HepG2 (cell line): ENCODE data around the gene VARS2. TPM values are rescaled to one million over a fixed set of nuclear protein-coding genes. Genes with fewer than 3 reads are reported as not detected.

ENCODE experiments used
- FOSL2 ChIP-seq: sonication (generic); formaldehyde crosslinking; IDR thresholded peaks from 2 replicates; pipeline ENCODE4 v1.4.0; 2020; ENCODE audit warnings: missing genetic modification reagents
- HBP1 ChIP-seq: IDR thresholded peaks from 2 replicates; pipeline ENCODE4 v1.6.1; 2016; ENCODE audit warnings: low read depth, control low read depth
- MED8 ChIP-seq: sonication (generic); formaldehyde crosslinking; IDR thresholded peaks from 2 replicates; pipeline ENCODE4 v1.8.1; 2023; ENCODE audit warnings: mild to moderate bottlenecking, missing genetic modification reagents; ENCODE audit not compliant: insufficient replicate concordance
- MEIS2 ChIP-seq: sonication (generic); formaldehyde crosslinking; IDR thresholded peaks from 2 replicates; pipeline ENCODE4 v1.9.0; 2021; ENCODE audit warnings: mild to moderate bottlenecking, missing genetic modification reagents
- PREB ChIP-seq: sonication (generic); formaldehyde crosslinking; IDR thresholded peaks from 2 replicates; pipeline ENCODE4 v1.4.0; 2020; ENCODE audit warnings: missing genetic modification reagents
- SAFB2 ChIP-seq: sonication (generic); formaldehyde crosslinking; IDR thresholded peaks from 2 replicates; pipeline ENCODE4 v1.5.1; 2020; ENCODE audit warnings: missing genetic modification reagents, low read depth, mild to moderate bottlenecking, borderline replicate concordance
- SP2 ChIP-seq: sonication (generic); formaldehyde crosslinking; IDR thresholded peaks from 2 replicates; pipeline ENCODE4 v1.5.1; 2020; ENCODE audit warnings: mild to moderate bottlenecking, missing genetic modification reagents
- ZFY ChIP-seq: sonication (generic); formaldehyde crosslinking; IDR thresholded peaks from 2 replicates; pipeline ENCODE4 v1.4.0; 2020; ENCODE audit warnings: missing genetic modification reagents
- ZMAT3 ChIP-seq: sonication (generic); formaldehyde crosslinking; conservative IDR thresholded peaks from 2 replicates; pipeline ENCODE4 v1.7.0; 2021; ENCODE audit warnings: missing genetic modification reagents
- ZNF24 ChIP-seq: fragments of 450-650 bp; IDR thresholded peaks from 2 replicates; pipeline ENCODE4 v1.6.1; 2017; ENCODE audit warnings: antibody characterized with exemption, mild to moderate bottlenecking
- ZNF275 ChIP-seq: sonication (generic); formaldehyde crosslinking; IDR thresholded peaks from 2 replicates; pipeline ENCODE4 v1.8.0; 2022; ENCODE audit warnings: missing genetic modification reagents, mild to moderate bottlenecking, inconsistent platforms, borderline replicate concordance
- ZNF546 ChIP-seq: sonication (generic); formaldehyde crosslinking; conservative IDR thresholded peaks from 2 replicates; pipeline ENCODE4 v1.8.1; 2023; ENCODE audit warnings: mild to moderate bottlenecking, missing genetic modification reagents
- ZNF724P ChIP-seq: sonication (generic); formaldehyde crosslinking; IDR thresholded peaks from 2 replicates; pipeline ENCODE4 v1.8.0; 2022; ENCODE audit warnings: missing genetic modification reagents, borderline replicate concordance
- ZNF790 ChIP-seq: sonication (generic); formaldehyde crosslinking; IDR thresholded peaks from 2 replicates; pipeline ENCODE4 v1.8.0; 2022; ENCODE audit warnings: missing genetic modification reagents, mild to moderate bottlenecking, borderline replicate concordance
- ZNF83 ChIP-seq: sonication (generic); formaldehyde crosslinking; IDR thresholded peaks from 2 replicates; pipeline ENCODE4 v1.4.0; 2020; ENCODE audit warnings: missing genetic modification reagents, mild to moderate bottlenecking, borderline replicate concordance
- polyA plus RNA-seq, 8 experiments: library from polyadenylated mRNA; depleted of rRNA in 3 of 8; stranded (reverse) in 7 of 8; unstranded in 1 of 8; fragments of >200 nt; fragmentation: Illumina TruSeq in 4 of 8; extraction: Trizol in 4 of 8; gene quantifications; 2 replicates each; pipeline versions ENCODE4 v1.2.1 to v1.2.3, GENCODE V29; 2011 to 2016; ENCODE audit warnings: low read depth in 4 of 8, missing spikeins in 1 of 8, mixed read lengths in 1 of 8; ENCODE audit not compliant: insufficient read depth in 1 of 8
- total RNA-seq, 5 experiments: library from RNA; depleted of rRNA; stranded (reverse); fragments of >200 nt; fragmentation: Illumina TruSeq; extraction: Trizol; gene quantifications; 2 replicates each; pipeline ENCODE4 v1.2.3, GENCODE V29; 2016; ENCODE audit warnings: low read depth in 1 of 5
- TF ChIP-seq, protein P1 (sequence below): IDR thresholded peaks from 2 replicates; pipeline ENCODE4 v1.6.1; 2016; ENCODE audit warnings: missing genetic modification reagents, missing compliant biosample characterization
- TF ChIP-seq, protein P2 (sequence below): IDR thresholded peaks from 2 replicates; pipeline ENCODE4 v1.4.0; 2020; ENCODE audit warnings: mild to moderate bottlenecking, missing genetic modification reagents
- TF ChIP-seq, protein P3 (sequence below): sonication (generic); formaldehyde crosslinking; IDR thresholded peaks from 2 replicates; pipeline ENCODE4 v1.4.0; 2020; ENCODE audit warnings: missing genetic modification reagents; ENCODE audit errors: not compliant biosample characterization

VARS2 gene
- total and polyA plus RNA-seq, 2 of the 13 experiments (the other 11 are each of a cell fraction or from before 2014, with no cell fraction given): 61.8 to 71.8 TPM

DNA sequence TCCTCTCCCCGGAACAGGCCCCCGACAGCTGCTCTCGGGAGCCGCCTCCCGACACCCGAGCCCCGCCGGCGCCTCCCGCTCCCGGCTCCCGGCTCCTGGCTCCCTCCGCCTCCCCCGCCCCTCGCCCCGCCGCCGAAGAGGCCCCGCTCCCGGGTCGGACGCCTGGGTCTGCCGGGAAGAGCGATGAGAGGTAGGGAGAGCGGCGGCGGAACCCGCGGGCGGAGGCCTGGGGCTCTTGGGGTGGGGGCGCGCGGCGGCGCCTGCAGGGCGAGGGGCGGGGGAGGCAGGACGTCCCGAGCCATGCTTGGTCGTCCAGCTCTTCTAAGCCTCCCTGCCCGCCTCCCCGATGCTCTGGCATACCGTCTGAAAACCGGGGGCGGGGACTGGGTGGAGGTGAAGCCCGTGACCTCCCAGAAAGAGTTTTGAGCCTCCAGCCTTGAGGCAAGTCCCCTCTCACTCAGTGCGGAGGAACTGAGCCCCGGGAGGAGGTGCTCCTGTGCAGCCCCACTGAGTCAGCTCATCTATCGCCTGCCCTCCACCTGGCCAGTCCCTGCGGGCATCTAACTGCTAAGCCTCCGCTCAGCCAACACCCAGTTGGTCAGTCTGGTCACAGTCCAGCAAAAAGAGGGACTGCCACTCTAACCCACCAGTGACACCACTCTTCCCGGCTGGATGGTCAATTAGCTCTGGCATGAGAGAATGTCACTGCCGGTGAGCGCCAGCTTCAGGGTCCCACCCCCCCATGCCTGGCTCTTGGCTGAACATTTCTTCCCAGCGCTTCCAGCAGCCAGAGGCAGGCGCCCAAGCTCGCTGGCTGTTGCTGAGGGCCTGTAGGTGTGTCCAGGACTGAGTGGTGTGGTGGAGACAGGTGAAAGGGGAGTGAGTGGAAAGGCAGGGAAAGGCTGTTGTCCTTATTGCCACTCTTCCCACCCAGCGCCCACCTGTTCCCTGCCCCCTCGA, 29.2 kb upstream of the VARS2 start (continued):
- TF ChIP-seq, protein P1, sequence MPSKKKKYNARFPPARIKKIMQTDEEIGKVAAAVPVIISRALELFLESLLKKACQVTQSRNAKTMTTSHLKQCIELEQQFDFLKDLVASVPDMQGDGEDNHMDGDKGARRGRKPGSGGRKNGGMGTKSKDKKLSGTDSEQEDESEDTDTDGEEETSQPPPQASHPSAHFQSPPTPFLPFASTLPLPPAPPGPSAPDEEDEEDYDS (CRISPR knock-in tag): no peak
- no peak for TF ChIP-seq MED8
- TF ChIP-seq ZNF83 (CRISPR knock-in tag): no peak
- TF ChIP-seq ZNF275: 0 out of 2 replicates have a peak, but pooled peaks have one; percentile 59
- TF ChIP-seq ZNF790 (CRISPR knock-in tag): no peak
- no peak for TF ChIP-seq SP2
- no peak for TF ChIP-seq ZNF24
- TF ChIP-seq, protein P2, sequence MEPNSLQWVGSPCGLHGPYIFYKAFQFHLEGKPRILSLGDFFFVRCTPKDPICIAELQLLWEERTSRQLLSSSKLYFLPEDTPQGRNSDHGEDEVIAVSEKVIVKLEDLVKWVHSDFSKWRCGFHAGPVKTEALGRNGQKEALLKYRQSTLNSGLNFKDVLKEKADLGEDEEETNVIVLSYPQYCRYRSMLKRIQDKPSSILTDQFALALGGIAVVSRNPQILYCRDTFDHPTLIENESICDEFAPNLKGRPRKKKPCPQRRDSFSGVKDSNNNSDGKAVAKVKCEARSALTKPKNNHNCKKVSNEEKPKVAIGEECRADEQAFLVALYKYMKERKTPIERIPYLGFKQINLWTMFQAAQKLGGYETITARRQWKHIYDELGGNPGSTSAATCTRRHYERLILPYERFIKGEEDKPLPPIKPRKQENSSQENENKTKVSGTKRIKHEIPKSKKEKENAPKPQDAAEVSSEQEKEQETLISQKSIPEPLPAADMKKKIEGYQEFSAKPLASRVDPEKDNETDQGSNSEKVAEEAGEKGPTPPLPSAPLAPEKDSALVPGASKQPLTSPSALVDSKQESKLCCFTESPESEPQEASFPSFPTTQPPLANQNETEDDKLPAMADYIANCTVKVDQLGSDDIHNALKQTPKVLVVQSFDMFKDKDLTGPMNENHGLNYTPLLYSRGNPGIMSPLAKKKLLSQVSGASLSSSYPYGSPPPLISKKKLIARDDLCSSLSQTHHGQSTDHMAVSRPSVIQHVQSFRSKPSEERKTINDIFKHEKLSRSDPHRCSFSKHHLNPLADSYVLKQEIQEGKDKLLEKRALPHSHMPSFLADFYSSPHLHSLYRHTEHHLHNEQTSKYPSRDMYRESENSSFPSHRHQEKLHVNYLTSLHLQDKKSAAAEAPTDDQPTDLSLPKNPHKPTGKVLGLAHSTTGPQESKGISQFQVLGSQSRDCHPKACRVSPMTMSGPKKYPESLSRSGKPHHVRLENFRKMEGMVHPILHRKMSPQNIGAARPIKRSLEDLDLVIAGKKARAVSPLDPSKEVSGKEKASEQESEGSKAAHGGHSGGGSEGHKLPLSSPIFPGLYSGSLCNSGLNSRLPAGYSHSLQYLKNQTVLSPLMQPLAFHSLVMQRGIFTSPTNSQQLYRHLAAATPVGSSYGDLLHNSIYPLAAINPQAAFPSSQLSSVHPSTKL (CRISPR knock-in tag): no peak
- no peak for TF ChIP-seq SAFB2 (CRISPR knock-in tag)
- no peak for TF ChIP-seq PREB
- no peak for TF ChIP-seq HBP1
- no peak; the same call in 1 of the 2 replicates for TF ChIP-seq MEIS2 (CRISPR knock-in tag)
- TF ChIP-seq ZFY: peak; percentile 4; the same call in 1 of the 2 replicates
- TF ChIP-seq ZNF546 (CRISPR knock-in tag): no peak
- peak; percentile 50; the same call in 1 of the 2 replicates for TF ChIP-seq ZMAT3
- no peak for TF ChIP-seq ZNF724P (CRISPR knock-in tag)
- TF ChIP-seq, protein P3, sequence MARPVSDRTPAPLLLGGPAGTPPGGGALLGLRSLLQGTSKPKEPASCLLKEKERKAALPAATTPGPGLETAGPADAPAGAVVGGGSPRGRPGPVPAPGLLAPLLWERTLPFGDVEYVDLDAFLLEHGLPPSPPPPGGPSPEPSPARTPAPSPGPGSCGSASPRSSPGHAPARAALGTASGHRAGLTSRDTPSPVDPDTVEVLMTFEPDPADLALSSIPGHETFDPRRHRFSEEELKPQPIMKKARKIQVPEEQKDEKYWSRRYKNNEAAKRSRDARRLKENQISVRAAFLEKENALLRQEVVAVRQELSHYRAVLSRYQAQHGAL (CRISPR knock-in tag): no peak
- TF ChIP-seq FOSL2 (CRISPR knock-in tag): 0 out of 2 replicates have a peak, but pooled peaks have one; percentile 14
